ENCODE data around the gene RPS2. TPM values are rescaled to one million over a fixed set of nuclear protein-coding genes. Genes with fewer than 3 reads are reported as not detected.
"Not testable (repeated sequence)": the region's sequence is repeated elsewhere in the genome, so short reads cannot be mapped to it uniquely, and the experiment has no call there.

RPS2 gene
- total RNA-seq, 4 donors from 2014 or later: 2,603 to 4,441 (median 3,196) TPM

DNA sequence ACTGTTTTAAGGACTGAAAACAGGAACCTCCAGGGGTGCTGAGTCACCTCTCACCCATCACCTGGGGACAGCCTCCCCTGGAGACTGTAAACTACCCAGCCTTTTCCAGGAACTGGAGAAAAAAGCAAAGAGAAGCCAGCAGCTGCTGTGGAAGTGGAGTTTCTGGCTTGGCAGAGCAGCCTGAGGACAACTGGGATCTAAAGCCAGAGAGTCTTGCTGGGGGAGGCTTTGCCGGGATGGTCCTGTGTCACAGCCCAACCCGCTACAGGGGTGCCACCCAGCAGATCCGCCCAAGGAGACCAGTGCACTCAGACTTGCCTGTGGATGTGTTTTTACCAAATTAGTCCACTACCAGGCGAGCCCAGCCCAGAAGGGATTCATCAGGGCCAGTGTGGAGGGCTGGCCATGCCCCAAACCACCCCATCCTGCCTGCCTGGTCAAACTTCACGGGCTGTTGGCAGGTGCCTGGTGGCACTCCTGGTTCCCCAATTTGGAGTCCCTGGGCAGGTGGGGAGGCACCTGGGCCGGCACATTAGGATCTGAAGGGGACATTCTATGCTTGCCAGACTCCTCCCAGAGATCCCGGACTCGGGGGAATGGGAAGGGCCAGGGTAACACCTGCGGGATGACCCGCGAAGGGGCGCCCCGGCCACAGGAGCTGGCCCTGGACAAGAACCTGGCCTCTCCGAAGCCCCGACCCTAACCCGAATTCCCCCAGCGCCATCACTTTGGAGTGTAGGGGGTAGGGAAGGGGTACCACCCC is 22.4 kb downstream of the RPS2 start:
- intact Hi-C loops (cut with DNase I; ENCODE audit: low total_unique reads): no loop called here
- 6 to 8% methylated on average over 12 to 13 of the region's 17 CpGs for WGBS, 2 donors
- TF ChIP-seq, protein P1, sequence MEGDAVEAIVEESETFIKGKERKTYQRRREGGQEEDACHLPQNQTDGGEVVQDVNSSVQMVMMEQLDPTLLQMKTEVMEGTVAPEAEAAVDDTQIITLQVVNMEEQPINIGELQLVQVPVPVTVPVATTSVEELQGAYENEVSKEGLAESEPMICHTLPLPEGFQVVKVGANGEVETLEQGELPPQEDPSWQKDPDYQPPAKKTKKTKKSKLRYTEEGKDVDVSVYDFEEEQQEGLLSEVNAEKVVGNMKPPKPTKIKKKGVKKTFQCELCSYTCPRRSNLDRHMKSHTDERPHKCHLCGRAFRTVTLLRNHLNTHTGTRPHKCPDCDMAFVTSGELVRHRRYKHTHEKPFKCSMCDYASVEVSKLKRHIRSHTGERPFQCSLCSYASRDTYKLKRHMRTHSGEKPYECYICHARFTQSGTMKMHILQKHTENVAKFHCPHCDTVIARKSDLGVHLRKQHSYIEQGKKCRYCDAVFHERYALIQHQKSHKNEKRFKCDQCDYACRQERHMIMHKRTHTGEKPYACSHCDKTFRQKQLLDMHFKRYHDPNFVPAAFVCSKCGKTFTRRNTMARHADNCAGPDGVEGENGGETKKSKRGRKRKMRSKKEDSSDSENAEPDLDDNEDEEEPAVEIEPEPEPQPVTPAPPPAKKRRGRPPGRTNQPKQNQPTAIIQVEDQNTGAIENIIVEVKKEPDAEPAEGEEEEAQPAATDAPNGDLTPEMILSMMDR (IDR thresholded peaks at IDR 0.05): no peak
- no peak for TF ChIP-seq POLR2A (IDR thresholded peaks at IDR 0.05)
- H3K4me3 ChIP-seq (ENCODE audit: low read depth, poor library complexity, severe bottlenecking): peak overlapping the region; percentile 72
- DNase-seq (ENCODE audit: low spot score in 2 of 2): no peak

DNA sequence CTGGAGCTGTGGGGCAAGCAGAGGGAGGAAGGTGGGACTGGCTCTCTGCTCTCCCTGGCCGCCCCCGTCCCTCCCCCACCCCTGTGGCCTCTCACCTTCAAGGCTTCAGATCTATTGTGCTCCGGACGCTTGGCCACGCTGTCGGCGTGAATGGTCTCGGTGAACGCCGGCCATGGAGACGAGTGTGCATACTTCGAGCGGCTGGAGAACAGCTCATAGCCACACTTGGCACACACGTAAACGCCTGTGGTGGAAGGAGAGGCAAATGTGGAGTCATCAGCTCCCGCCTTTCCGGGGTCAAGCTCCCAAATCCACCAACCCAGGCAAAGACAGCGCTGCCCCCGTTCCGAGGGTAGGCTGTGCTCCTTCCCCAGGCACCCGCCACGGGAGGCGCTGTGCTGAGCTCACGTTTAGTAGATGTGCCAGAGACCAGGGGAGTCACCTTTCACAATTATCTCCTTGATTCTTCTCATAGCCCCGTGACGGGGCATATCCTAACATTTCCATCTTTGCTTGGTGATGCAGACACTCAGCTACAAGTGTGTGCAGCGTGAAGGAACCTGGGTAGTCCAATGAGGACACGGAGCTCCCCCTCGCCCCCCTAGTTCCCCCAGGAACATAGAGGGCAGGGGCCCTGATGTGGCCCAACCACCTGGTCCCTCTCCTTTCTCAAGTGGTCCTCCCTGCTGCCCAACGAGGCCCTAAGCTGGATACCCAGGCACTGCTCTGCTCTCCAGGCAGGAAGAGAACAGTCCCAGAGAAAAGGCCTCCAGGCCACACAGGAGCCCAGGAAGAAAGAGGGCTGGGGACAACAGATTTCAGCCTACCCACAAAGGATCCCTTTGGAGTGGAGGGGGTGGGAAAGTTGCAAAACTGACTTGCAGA is 23.2 kb downstream of the RPS2 start:
- no peak for DNase-seq (ENCODE audit: low spot score in 2 of 2)
- intact Hi-C loops (cut with DNase I; ENCODE audit: low total_unique reads): no loop called here
- TF ChIP-seq POLR2A (IDR thresholded peaks at IDR 0.05): no peak
- TF ChIP-seq, protein P1 (IDR thresholded peaks at IDR 0.05): no peak
- WGBS, 2 donors: 85 to 88% methylated on average over 27 to 30 of the region's 30 CpGs
- no peak overlapping the region for H3K4me3 ChIP-seq (ENCODE audit: low read depth, poor library complexity, severe bottlenecking)

DNA sequence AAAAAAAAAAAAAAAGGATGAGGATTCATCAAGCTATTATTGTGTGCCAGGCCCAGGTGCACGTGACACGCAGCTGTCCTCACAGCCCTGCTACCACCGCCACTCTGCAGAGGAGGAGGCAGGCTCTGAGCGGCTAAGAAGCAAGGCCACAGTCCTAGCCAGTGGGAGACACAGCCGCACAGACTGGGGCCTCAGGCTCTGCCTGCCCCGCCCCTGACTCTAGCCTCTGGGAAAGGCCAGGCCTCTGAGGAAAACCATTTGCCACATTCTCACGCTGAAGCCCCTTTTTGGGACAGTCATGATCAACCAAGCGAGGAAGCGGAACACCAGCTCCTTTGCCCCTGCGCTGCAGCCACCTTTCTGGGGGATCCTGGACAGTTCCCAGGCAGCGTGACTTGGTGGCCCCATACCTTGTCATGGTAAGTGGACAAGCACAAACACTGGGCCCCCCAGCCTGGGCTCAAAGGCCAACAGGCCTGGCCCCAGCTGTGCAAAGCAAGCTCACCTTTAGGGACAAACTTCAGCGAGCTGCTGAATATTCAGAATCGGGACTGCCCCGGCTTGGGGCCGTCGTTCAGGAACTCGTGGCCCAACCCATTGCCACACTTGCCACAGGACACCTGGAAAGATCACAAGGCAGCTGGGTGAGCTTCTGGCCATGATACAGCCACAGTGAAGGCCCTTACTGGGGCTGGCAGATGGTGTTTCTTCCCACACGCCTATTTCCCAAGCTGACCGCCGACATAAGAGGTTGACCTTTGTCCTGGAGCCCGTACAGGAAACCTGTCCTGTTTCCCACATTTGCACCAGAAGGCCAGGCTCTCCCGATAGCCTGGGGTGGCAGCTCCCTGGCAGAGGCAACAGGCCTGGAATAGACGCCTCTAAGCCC is 24.1 kb downstream of the RPS2 start:
- intact Hi-C loops (cut with DNase I; ENCODE audit: low total_unique reads): no loop called here
- DNase-seq (ENCODE audit: low spot score in 2 of 2): no peak
- no peak for TF ChIP-seq POLR2A (IDR thresholded peaks at IDR 0.05)
- TF ChIP-seq, protein P1 (IDR thresholded peaks at IDR 0.05): no peak
- 88 to 91% methylated on average over 23 of the region's 23 CpGs for WGBS, 2 donors
- H3K4me3 ChIP-seq (ENCODE audit: low read depth, poor library complexity, severe bottlenecking): no peak overlapping the region

DNA sequence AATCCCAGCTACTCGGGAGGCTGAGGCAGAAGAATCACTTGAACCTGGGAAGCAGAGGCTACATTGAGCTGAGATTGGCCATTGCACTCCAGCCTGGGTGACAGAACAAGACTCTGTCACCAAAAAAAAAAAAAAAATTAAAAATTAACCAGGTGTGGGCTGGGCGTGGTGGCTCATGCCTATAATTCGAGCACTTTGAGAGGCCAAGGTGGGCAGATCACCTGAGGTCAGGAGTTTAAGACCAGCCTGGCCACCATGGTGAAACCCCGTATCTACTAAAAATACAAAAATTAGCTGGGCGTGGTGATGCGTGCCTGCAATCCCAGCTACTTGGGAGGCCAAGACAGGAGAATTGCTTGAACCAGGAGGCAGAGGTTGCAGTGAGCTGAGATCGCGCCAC is 24.8 kb downstream of the RPS2 start:
- 93 to 97% methylated on average over 8 of the region's 8 CpGs for WGBS, 2 donors
- not testable (repeated sequence) for H3K4me3 ChIP-seq (ENCODE audit: low read depth, poor library complexity, severe bottlenecking); DNase-seq (ENCODE audit: low spot score in 2 of 2)
- intact Hi-C loops (cut with DNase I; ENCODE audit: low total_unique reads): loop anchor here (10.0 kb wide), 1 partner anchor 85 kb away; no protein-coding TSS in a partner anchor

DNA sequence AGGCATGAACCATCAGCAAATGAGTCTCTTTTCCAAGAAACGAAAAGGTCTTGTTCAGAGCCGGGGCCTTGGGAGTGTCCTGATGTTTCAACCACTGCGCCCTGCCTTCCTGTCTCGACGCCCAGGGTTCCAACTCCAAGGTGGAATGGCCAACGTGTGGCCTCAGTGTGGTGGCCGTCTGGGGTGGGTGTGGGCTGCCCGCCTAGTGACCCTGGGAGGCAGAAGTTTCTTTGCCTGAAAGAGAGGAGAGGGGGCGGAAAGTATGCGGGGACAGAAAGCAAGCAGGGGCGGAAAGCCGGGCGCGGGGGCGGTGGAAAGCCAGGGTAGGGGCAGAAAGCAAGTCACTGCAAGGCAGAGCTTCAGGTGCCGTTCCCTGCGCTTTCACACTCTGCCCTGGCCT is 25.7 kb downstream of the RPS2 start:
- intact Hi-C loops (cut with DNase I; ENCODE audit: low total_unique reads): loop anchor here (10.0 kb wide), 1 partner anchor 84 kb away; no protein-coding TSS in a partner anchor
- WGBS, 2 donors: 90 to 92% methylated on average over 17 of the region's 17 CpGs
- TF ChIP-seq, protein P1 (IDR thresholded peaks at IDR 0.05): no peak
- no peak for TF ChIP-seq POLR2A (IDR thresholded peaks at IDR 0.05)
- H3K4me3 ChIP-seq (ENCODE audit: low read depth, poor library complexity, severe bottlenecking): no peak overlapping the region
- DNase-seq (ENCODE audit: low spot score in 2 of 2): no peak

Measured in lower leg skin (tissue), 4 donors.